ENCODE data around the gene GTF3C2. TPM values are rescaled to one million over a fixed set of nuclear protein-coding genes. Genes with fewer than 3 reads are reported as not detected.
A peak's percentile ranks its signal among the peaks of the same experiment; 100 is the strongest.

Gene GTF3C2
- total and polyA plus RNA-seq, 9 of the 15 experiments (the other 6 are each of a cell fraction or from before 2014, with no cell fraction given) = 35.5 to 96.8 (median 53.0) TPM

DNA sequence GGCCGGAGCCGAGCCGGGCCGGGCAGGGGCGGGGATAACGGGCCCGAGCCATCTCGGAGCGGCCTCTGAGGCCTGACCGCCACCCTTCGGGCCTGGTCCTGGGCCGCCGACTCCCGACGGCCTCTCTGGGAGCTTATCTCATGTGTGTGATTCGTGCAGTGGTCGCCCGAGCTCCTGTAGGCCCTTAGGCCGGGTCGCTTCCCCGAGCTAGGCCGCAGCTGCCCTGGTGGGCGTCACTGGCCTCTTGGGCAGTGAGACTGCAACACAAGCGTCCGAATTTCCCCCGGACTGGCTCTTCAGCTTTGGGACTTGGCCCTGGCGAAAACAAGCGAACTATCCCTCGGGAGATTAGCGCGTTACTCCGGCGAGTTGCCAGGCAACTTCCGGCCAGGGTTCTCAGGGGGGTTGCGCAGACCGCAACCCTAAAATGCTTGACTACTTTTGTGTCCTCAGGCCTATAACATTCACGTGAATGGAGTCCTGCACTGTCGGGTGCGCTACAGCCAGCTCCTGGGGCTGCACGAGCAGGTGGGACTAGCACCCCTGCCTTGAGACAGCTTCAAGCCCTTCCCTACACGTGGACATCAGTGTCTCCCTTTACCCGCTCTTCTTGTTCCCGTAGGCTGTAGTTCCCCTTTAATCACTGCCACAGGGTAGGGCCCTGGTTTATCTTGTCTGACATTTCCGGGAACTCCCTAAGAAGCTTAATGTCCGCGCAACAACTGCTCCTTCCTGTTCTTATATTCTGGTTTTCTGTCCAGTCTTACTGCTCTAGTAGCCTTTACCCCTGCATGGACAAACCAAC is 14.5 kb upstream of the GTF3C2 start (continued):
- peak in 1 of 3 experiments; percentile 45 for TF ChIP-seq YY1 (IDR thresholded peaks at IDR 0.05; ENCODE audit: borderline replicate concordance in 1 of 3, control insufficient read depth in 1 of 3, extremely low read depth in 1 of 3, insufficient read depth in 3 of 3, insufficient read length in 1 of 3, insufficient replicate concordance in 2 of 3, low read depth in 1 of 3, low read length in 2 of 3)
- TF ChIP-seq RBM25 (IDR thresholded peaks at IDR 0.05; ENCODE audit: low read depth, low read length, severe bottlenecking) = no peak
- peak; percentile 56; the same call in 1 of the 2 replicates for TF ChIP-seq SREBF2 (CRISPR knock-in tag; IDR thresholded peaks at IDR 0.05)
- TF ChIP-seq STAG1 (CRISPR knock-in tag; IDR thresholded peaks at IDR 0.05; ENCODE audit: borderline replicate concordance) = no peak
- TF ChIP-seq ZNF3 (CRISPR knock-in tag; IDR thresholded peaks at IDR 0.05) = no peak
- peak; percentile 56 to 76; a peak in 1 of 4 replicates for TF ChIP-seq SIN3A (IDR thresholded peaks at IDR 0.05; ENCODE audit: borderline replicate concordance in 2 of 2, control insufficient read depth in 1 of 2, low read depth in 2 of 2, low read length in 2 of 2)
- TF ChIP-seq ZFP1 (CRISPR knock-in tag; IDR thresholded peaks at IDR 0.05) = no peak
- TF ChIP-seq, protein P1, sequence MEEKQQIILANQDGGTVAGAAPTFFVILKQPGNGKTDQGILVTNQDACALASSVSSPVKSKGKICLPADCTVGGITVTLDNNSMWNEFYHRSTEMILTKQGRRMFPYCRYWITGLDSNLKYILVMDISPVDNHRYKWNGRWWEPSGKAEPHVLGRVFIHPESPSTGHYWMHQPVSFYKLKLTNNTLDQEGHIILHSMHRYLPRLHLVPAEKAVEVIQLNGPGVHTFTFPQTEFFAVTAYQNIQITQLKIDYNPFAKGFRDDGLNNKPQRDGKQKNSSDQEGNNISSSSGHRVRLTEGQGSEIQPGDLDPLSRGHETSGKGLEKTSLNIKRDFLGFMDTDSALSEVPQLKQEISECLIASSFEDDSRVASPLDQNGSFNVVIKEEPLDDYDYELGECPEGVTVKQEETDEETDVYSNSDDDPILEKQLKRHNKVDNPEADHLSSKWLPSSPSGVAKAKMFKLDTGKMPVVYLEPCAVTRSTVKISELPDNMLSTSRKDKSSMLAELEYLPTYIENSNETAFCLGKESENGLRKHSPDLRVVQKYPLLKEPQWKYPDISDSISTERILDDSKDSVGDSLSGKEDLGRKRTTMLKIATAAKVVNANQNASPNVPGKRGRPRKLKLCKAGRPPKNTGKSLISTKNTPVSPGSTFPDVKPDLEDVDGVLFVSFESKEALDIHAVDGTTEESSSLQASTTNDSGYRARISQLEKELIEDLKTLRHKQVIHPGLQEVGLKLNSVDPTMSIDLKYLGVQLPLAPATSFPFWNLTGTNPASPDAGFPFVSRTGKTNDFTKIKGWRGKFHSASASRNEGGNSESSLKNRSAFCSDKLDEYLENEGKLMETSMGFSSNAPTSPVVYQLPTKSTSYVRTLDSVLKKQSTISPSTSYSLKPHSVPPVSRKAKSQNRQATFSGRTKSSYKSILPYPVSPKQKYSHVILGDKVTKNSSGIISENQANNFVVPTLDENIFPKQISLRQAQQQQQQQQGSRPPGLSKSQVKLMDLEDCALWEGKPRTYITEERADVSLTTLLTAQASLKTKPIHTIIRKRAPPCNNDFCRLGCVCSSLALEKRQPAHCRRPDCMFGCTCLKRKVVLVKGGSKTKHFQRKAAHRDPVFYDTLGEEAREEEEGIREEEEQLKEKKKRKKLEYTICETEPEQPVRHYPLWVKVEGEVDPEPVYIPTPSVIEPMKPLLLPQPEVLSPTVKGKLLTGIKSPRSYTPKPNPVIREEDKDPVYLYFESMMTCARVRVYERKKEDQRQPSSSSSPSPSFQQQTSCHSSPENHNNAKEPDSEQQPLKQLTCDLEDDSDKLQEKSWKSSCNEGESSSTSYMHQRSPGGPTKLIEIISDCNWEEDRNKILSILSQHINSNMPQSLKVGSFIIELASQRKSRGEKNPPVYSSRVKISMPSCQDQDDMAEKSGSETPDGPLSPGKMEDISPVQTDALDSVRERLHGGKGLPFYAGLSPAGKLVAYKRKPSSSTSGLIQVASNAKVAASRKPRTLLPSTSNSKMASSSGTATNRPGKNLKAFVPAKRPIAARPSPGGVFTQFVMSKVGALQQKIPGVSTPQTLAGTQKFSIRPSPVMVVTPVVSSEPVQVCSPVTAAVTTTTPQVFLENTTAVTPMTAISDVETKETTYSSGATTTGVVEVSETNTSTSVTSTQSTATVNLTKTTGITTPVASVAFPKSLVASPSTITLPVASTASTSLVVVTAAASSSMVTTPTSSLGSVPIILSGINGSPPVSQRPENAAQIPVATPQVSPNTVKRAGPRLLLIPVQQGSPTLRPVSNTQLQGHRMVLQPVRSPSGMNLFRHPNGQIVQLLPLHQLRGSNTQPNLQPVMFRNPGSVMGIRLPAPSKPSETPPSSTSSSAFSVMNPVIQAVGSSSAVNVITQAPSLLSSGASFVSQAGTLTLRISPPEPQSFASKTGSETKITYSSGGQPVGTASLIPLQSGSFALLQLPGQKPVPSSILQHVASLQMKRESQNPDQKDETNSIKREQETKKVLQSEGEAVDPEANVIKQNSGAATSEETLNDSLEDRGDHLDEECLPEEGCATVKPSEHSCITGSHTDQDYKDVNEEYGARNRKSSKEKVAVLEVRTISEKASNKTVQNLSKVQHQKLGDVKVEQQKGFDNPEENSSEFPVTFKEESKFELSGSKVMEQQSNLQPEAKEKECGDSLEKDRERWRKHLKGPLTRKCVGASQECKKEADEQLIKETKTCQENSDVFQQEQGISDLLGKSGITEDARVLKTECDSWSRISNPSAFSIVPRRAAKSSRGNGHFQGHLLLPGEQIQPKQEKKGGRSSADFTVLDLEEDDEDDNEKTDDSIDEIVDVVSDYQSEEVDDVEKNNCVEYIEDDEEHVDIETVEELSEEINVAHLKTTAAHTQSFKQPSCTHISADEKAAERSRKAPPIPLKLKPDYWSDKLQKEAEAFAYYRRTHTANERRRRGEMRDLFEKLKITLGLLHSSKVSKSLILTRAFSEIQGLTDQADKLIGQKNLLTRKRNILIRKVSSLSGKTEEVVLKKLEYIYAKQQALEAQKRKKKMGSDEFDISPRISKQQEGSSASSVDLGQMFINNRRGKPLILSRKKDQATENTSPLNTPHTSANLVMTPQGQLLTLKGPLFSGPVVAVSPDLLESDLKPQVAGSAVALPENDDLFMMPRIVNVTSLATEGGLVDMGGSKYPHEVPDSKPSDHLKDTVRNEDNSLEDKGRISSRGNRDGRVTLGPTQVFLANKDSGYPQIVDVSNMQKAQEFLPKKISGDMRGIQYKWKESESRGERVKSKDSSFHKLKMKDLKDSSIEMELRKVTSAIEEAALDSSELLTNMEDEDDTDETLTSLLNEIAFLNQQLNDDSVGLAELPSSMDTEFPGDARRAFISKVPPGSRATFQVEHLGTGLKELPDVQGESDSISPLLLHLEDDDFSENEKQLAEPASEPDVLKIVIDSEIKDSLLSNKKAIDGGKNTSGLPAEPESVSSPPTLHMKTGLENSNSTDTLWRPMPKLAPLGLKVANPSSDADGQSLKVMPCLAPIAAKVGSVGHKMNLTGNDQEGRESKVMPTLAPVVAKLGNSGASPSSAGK (IDR thresholded peaks at IDR 0.05) = peak; percentile 94
- TF ChIP-seq HNRNPH1 (optimal IDR thresholded peaks at IDR 0.05; ENCODE audit: low read depth, low read length) = no peak
- TF ChIP-seq, protein P2, sequence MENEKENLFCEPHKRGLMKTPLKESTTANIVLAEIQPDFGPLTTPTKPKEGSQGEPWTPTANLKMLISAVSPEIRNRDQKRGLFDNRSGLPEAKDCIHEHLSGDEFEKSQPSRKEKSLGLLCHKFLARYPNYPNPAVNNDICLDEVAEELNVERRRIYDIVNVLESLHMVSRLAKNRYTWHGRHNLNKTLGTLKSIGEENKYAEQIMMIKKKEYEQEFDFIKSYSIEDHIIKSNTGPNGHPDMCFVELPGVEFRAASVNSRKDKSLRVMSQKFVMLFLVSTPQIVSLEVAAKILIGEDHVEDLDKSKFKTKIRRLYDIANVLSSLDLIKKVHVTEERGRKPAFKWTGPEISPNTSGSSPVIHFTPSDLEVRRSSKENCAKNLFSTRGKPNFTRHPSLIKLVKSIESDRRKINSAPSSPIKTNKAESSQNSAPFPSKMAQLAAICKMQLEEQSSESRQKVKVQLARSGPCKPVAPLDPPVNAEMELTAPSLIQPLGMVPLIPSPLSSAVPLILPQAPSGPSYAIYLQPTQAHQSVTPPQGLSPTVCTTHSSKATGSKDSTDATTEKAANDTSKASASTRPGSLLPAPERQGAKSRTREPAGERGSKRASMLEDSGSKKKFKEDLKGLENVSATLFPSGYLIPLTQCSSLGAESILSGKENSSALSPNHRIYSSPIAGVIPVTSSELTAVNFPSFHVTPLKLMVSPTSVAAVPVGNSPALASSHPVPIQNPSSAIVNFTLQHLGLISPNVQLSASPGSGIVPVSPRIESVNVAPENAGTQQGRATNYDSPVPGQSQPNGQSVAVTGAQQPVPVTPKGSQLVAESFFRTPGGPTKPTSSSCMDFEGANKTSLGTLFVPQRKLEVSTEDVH (IDR thresholded peaks at IDR 0.05; ENCODE audit: low read depth, partially characterized antibody) = peak; percentile 38
